T47D (cell line): Measurements from ENCODE around the gene RACGAP1.
A peak's percentile ranks its signal among the peaks of the same experiment; 100 is the strongest.

Source experiments
- DNase-seq, 2 experiments: peaks; one replicate each; pipeline versions ENCODE4 v3.0.0 to v3.0.0-alpha.2; 2011 to 2012; ENCODE audit warnings: low read depth in 1 of 2, low spot score in 1 of 2
- JUND ChIP-seq: IDR thresholded peaks from 2 replicates; pipeline ENCODE4 v1.6.1; 2012; ENCODE audit warnings: low read depth
- in situ Hi-C: cut with HindIII; loops from 2 replicates; pipeline ENCODE4 v1.10.0; 2016; ENCODE audit warnings: low sequenced_read_pairs, low pct_unique_long_range_greater_than_20kb

The RACGAP1 gene

DNA sequence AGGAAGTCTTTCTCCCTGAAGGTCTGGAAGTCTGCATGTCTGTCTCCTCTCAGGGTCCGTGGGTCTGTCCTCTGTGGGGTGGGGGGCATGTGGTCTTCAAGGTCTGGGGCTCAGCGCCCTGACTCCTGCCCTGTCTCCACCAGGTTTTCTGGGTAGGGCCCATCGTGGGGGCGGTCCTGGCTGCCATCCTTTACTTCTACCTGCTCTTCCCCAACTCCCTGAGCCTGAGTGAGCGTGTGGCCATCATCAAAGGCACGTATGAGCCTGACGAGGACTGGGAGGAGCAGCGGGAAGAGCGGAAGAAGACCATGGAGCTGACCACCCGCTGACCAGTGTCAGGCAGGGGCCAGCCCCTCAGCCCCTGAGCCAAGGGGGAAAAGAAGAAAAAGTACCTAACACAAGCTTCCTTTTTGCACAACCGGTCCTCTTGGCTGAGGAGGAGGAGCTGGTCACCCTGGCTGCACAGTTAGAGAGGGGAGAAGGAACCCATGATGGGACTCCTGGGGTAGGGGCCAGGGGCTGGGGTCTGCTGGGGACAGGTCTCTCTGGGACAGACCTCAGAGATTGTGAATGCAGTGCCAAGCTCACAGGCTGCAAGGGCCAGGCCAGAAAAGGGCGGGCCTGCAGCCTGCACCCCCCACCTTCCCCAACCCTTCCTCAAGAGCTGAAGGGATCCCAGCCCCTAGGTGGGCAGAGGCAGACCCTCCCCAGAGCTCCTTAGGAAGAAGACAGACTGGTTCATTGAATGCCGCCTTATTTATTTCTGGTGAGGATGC, 60.3 kb downstream of the RACGAP1 start:
- no peak for TF ChIP-seq JUND
- DNase-seq, result no peak
- in situ Hi-C loops, result no loop called here

DNA sequence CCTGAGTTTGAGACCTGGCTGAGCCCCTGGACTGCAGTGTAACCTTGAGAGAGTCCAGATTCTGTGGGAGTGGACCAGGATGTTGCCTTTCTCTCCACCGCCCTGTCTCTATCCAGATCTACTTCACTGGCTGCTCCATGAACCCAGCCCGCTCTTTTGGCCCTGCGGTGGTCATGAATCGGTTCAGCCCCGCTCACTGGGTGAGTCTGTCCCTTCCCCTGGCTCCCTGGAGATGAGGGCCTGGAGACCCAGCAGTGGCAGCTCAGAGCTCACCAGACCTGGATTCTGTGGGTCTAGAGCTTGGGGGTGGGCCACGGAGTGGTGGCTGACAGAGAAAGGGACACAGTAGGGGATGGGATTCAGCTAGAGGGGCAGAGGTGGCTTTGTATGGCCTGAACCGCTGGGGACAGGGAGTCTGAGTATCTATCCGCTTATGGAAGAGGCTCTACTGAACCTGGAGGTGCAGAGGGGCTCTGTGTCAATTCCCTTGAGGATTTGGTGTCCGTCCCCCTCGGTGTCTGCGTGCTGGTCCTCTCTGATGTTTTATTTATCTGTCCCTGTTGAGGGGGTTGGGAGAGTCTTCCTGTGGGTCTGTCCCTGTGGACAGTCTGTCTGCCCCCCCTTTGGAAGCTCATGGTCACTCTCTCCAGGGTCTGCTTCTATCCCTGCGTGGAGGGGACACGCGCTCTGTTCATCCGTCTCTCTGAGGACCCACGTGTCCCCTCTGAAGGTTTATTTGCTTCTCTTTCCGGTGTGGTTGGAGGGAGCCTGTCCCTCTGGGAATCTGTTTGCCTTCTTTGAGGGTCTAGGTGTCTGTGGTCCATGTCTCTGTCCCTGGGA, 61.1 kb downstream of the RACGAP1 start:
- in situ Hi-C loops, result no loop called here
- no peak for TF ChIP-seq JUND

GRCh38 chr12:49962861-49963765, 62.2 kb downstream of the RACGAP1 start:
- DNase-seq, result peak; percentile 92 to 100
- in situ Hi-C loops, result no loop called here
- no peak for TF ChIP-seq JUND

More for the DNA sequence above, 61.1 kb downstream of the RACGAP1 start:
- DNase-seq, result no peak

GRCh38 chr12:49961993-49962764, 63.1 kb downstream of the RACGAP1 start:
- no peak for DNase-seq
- no peak for TF ChIP-seq JUND
- in situ Hi-C loops, result no loop called here

DNA sequence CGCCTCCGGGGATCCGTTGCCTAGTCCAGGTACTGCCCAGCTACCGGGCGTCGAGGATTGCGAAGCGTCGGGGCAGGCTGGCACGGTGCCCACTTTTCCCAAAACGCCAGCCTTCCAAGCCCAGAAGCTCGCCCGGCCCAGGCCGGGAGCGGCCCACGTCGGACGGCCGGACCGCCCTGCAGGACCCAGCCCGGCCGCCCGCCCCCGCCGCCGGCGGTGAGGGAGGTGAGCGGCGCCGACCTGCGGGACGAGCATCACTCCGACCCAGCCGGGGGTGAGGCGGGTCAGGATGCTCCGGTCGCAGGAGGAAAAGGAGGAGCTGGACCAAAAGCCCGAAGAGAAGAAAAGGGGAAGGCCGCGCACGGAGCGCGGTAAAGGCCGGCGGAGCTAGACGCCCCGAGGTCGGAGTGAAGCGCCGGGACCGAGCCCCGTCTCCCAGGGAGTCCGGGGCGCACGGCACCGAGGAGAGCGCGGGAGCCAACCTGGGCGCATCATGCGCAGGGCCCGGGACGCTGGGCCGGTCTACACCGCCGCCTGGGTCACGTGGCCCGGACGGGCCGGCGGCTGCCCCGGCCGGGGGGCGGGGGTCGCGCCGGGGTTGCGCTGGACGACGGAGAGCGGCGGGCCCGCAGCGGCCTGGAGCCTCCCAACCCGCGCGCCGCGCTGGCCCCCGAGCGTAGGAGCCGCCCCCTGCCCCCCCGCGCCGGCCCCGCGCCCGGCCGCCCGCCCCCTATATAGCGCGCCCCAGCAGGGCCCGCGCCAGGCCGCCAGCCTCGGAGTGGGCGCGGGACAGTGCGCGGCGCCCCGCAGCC, 64.0 kb downstream of the RACGAP1 start, which contains the start of gene AQP5:
TSS of gene AQP5 (plus strand) at position 762 of the 812 bp plus-strand sequence. CDS start 146 bp downstream, outside the sequence.
- DNase-seq, result no peak
- no peak for TF ChIP-seq JUND
- in situ Hi-C loops, result no loop called here

DNA sequence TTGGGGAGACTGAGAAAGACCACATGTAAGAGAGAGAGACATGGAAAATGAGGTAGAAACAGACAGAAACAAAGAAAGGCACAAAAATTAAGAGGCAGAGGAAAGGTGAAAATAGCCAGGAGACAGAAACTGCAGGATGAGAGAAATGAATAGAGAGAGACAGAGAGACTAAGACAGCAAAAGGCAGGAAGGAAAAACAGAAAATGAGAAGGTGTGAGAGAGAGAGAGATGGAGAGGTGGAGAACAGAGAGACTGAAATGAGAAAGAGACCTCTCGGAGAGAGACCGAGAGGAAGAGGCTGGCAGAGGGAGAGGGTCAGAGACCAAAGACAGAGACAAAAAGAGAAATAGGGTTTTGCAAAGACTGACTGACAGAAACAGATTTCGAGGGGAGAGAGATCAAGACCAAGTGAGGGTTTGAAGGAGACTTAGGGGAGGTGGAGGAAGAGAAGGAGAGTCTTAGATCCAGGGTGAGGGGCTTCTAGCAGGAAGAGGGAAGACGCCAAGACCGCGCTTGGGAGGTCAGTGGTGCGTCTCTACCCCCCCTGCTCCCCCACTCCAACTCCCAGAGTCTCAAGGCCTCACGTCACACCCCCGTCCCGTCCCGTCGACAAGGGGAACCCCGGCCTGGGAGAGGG, 64.7 kb downstream of the RACGAP1 start:
- in situ Hi-C loops, result no loop called here
- no peak for TF ChIP-seq JUND
- DNase-seq, result no peak

GRCh38 chr12:49959685-49960473, 65.4 kb downstream of the RACGAP1 start:
- in situ Hi-C loops, result no loop called here
- DNase-seq, result peak; percentile 94 to 99
- TF ChIP-seq JUND, result no peak

GRCh38 chr12:49957570-49957967, 67.7 kb downstream of the RACGAP1 start:
- in situ Hi-C loops, result no loop called here
- TF ChIP-seq JUND, result no peak
- no peak for DNase-seq

DNA sequence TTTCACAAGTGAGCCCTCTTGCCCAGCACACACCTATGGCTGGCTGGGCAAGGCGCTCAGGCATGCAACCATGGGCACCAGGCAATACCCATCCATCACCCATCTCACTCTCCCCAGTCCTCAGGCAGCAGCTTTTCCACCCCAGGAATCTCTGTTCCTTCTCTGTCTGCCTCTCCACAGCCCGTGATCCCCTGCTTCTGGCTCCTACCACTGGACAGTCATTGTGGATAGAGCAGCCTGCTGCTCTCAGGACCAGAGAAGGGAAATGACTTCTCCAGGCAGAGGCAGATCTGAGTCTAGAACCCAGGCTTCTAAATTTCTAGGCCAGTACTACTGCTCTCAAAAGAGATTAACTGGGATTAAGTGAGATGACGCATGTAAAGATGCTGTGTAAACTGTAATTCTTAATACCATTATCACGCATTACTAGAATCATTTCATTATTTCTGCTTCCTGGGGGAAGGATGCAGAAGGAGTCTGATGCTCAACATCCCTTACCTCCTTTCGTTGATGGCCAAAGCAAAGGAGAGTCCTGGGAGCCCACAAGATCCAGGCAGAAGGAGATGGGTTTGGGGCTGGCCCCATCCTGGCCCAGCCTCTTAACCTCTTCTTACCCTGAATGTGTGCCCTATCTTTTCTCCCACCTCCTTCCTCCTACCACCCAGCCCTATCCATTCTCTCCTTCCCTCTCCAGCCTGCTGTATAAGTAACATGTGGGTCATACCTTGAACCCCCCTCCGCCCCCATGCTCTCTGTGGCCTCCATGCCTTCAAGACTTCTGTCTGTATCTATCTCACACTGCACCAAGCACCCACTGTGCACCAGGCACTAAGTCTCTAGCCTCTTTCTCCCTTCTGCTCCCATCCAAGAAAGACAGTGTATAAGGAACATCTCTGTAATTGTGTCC, 68.4 kb downstream of the RACGAP1 start:
- no peak for TF ChIP-seq JUND
- in situ Hi-C loops, result no loop called here
- no peak for DNase-seq
